GM10266 (cell line): Measurements from ENCODE around the gene STRBP.

Source experiments
- DNase-seq: peaks from one replicate; pipeline ENCODE4 v3.0.0; 2012; ENCODE audit errors: extremely low spot score
- TF ChIP-seq, protein P1 (sequence below): IDR thresholded peaks from 2 replicates; pipeline ENCODE4 v1.5.1; 2012; ENCODE audit warnings: mild to moderate bottlenecking, low read depth; ENCODE audit not compliant: control insufficient read depth, insufficient read depth; ENCODE audit errors: missing control alignments

Gene STRBP

DNA sequence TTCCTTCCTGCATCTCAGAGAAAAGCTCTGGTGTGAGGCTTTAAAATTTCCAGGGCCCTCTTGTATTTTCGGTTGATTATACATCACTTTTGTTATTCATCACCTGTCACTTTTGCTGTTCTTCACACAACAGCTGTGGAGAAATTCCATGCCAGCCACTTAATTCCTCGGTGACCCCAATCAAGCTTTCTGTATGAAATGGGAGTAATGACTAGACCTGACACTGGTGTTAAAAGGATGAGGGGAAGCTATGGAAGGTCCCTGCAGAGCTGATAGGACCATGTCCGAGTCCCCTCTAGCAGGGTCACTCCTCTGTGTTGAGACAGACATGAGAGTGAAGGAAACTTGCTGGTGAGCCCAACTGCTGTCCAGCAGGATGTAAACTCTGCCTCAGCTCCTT lies 175.2 kb downstream of the STRBP start:
- DNase-seq = no peak
- TF ChIP-seq, protein P1, sequence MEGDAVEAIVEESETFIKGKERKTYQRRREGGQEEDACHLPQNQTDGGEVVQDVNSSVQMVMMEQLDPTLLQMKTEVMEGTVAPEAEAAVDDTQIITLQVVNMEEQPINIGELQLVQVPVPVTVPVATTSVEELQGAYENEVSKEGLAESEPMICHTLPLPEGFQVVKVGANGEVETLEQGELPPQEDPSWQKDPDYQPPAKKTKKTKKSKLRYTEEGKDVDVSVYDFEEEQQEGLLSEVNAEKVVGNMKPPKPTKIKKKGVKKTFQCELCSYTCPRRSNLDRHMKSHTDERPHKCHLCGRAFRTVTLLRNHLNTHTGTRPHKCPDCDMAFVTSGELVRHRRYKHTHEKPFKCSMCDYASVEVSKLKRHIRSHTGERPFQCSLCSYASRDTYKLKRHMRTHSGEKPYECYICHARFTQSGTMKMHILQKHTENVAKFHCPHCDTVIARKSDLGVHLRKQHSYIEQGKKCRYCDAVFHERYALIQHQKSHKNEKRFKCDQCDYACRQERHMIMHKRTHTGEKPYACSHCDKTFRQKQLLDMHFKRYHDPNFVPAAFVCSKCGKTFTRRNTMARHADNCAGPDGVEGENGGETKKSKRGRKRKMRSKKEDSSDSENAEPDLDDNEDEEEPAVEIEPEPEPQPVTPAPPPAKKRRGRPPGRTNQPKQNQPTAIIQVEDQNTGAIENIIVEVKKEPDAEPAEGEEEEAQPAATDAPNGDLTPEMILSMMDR = no peak

DNA sequence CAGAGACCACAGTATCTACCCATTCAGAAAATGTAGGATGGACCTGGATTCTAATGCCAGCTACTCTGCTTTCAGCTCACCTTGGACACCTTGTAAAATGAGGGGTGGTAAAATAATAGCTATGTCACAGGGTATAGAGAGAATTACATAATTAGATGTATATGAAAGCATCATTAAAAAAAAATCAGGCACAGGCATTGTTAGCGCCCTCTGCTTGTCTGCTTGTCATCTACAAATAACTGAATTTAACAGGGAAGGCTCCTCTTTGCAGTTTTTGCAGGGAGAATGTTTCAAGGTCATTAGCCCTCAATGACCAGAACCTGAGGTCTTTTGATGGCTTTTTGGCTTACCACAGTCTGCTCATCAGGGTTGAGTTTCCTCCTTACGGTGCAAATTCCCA lies 176.9 kb downstream of the STRBP start:
- no peak for DNase-seq
- TF ChIP-seq, protein P1 = no peak

DNA sequence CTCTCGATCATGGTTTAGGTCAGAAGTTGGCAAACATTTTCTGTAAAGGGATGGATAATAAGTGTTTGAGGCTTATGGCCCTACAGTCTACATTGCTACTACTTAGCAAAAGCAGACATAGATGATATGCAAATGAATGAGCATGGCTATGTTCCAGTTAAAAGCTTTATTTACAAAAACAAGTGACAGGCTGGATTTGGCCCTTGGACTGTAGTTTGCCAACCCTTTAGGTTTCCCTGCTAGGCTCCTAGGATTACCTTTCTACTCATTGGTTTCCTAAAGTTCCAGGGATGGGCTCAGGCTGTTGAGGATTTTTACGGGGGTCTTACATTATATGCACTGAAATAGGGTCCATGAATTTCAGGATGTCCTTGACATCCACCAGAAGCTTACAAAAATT lies 177.4 kb downstream of the STRBP start:
- DNase-seq = no peak
- TF ChIP-seq, protein P1 = no peak

DNA sequence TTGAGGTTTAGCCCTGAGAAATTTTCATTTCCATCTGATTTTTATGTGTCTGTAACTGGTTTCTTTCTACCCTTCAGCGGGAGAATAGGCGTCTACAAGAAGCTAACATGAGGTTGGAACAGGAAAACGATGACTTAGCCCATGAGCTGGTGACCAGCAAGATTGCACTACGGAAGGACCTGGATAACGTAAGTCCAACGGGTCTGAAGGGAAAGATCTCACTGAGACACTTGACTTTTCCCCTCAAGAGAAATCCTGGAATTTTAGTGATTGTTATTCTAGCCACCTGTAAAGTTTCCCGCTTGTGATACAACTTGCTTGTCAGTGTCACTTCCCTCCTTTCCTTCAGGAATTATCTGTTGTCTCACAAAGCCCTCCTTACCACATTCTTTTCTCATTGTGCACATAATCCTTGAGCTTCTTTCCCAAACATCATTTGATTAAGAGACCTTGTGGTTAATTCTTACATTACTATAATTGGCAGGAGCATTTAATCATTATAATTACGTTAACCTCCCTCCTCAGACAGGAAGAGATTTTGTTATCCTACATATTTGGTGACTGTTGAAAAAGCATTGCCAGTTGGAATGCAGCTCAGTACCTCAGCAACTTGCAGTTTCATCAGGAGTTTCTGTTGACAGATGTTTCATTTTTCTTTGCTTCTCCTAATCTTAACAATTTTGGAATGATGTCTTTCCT lies 178.0 kb downstream of the STRBP start:
- DNase-seq = no peak
- TF ChIP-seq, protein P1 = no peak

DNA sequence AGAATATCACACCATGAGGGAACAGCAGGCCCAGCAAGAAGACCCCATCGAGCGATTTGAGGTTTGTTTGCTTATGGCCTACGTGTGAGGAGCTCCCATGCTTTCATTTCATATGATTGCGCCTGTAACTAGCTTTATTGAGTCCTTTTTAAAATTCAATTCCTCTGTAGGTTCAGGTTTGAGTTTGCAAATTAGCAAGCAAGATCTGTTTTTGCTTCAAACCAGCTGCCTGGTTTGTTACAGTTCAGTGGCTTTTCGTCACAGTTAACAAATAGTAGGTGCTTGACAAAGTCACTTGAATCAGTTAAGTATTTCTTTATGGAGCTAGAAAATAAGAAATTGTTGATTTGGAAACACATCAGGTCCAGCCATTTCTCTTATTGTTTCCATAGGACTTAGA lies 178.6 kb downstream of the STRBP start:
- TF ChIP-seq, protein P1 = no peak
- no peak for DNase-seq

DNA sequence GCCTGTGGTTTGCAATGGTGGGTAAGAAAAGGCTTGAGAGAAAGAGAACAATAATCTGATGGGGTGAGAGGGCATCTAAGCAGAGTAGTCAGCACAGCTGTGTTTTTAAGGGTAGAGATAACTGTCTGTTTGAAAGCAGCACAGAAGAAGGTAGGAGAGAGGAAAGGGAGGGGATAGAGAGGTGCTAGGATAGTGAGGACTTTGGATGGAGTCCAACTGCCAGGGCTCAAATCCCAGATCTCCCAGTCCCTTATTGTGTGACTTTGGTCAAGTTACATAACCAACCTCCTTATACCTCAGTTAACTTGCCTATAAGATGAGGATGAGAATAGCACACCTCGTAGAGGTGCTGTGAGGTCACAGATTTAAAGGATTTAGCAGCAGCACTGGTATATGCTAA lies 179.3 kb downstream of the STRBP start:
- no peak for DNase-seq
- TF ChIP-seq, protein P1 = no peak

DNA sequence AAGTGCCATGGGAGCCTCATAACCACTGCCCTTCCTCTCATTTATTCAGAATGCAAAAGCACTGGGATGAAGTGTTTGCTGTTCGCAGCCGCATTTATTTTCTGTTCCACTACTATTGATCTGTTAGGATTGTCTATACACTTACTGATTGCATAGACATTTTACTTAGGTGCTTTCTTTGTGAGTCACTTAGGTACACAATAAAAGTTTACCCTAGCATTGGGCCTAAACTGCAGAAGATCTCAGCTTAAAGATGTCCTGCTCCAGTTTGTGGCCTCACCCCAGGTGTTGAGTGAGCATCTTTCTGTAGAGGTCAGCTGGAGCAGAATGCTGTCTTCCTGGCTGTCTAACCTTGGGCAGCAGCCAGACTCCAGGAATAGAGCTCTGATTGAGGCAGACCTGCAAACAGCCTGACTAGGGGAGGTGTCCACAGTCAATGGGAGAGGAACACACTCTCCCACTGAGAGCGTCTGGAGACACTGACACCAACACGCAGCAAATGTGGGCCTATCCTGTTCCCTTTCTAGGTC lies 181.0 kb downstream of the STRBP start:
- TF ChIP-seq, protein P1 = no peak

More for the DNA sequence above, 181.0 kb downstream of the STRBP start:
- no peak for DNase-seq
